Brain microvascular endothelial cell (primary cell): ENCODE results near the gene RBM17.
"Not testable (repeated sequence)": the region's sequence is repeated elsewhere in the genome, so short reads cannot be mapped to it uniquely, and the experiment has no call there.

Source experiments
- DNase-seq: peaks from one replicate; pipeline ENCODE4 v3.0.0-alpha.2; 2020
- H3K27ac ChIP-seq: fragments of 250-450 bp; sonication (Bioruptor Pico); 2 replicates; pipeline ENCODE4 v1.5.1; 2020; ENCODE audit warnings: mild to moderate bottlenecking, moderate library complexity
- H3K27me3 ChIP-seq: fragments of 250-450 bp; sonication (Bioruptor Pico); replicated peaks from 2 replicates; pipeline ENCODE4 v1.5.1; 2020; ENCODE audit warnings: mild to moderate bottlenecking
- H3K36me3 ChIP-seq: fragments of 250-450 bp; sonication (Bioruptor Pico); replicated peaks from 2 replicates; pipeline ENCODE4 v1.5.1; 2020; ENCODE audit warnings: mild to moderate bottlenecking
- H3K4me3 ChIP-seq: 2 replicates; pipeline ENCODE4 v1.5.1; 2011; ENCODE audit warnings: low read depth, mild to moderate bottlenecking, control low read depth, low read length, moderate library complexity
- in situ Hi-C: cut with HindIII; loops from 2 replicates; pipeline ENCODE4 v1.10.0; 2017; ENCODE audit warnings: low sequenced_read_pairs, low pct_ligation_motif_present
- TF ChIP-seq, protein P1 (sequence below): IDR thresholded peaks from 2 replicates; pipeline ENCODE4 v1.5.1; 2011; ENCODE audit warnings: low read depth, mild to moderate bottlenecking, moderate library complexity, low read length, control low read depth, inconsistent platforms; ENCODE audit errors: missing control alignments

The RBM17 gene

DNA sequence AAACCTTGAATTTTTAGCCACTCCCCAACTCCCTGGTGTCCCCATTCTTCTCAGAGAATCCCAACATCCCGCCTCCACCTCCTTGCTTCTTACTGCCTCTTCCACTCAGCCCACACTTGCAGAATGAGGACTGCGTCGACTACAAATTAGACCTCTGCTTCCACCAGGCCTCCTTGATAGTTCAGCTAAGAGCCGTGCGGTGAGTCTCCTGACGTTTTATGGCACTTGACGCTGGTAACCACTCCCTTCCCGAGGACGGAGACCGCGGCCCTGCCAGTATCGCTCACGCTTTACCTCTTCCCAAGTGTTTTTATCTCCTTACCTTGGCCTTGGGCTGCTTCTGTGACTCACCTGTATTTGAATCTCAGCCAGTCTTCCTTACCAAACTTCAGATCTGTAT is 31.1 kb downstream of the RBM17 start:
- in situ Hi-C loops = no loop called here

DNA sequence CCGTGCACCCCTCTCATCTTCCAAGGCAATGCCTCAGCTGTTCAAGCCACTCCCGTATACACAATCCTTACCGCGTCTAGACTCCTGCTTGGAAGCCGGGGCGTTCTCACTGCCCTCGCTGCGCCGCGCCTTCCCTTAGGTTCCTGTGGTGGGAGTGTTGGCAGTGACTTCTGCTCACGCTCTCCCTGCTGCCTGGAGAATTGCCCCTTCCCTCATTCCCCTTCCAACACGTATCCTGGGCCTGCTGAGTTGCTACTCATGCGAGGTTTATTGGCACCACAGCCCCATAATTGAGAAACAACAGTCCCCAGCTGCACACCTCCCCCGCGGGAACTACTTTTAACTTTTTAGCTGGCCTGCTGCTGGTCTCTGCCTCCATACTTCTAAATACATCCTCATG is 31.9 kb downstream of the RBM17 start:
- Histone ChIP-seq H3K27me3 (no peaks in the 10 kb centered on the region), H3K4me3 (no peak overlapping the region), H3K27ac (no peak overlapping the region), H3K36me3 (peaks cover 4% of the 10 kb centered on the region)
- in situ Hi-C loops = no loop called here
- TF ChIP-seq, protein P1, sequence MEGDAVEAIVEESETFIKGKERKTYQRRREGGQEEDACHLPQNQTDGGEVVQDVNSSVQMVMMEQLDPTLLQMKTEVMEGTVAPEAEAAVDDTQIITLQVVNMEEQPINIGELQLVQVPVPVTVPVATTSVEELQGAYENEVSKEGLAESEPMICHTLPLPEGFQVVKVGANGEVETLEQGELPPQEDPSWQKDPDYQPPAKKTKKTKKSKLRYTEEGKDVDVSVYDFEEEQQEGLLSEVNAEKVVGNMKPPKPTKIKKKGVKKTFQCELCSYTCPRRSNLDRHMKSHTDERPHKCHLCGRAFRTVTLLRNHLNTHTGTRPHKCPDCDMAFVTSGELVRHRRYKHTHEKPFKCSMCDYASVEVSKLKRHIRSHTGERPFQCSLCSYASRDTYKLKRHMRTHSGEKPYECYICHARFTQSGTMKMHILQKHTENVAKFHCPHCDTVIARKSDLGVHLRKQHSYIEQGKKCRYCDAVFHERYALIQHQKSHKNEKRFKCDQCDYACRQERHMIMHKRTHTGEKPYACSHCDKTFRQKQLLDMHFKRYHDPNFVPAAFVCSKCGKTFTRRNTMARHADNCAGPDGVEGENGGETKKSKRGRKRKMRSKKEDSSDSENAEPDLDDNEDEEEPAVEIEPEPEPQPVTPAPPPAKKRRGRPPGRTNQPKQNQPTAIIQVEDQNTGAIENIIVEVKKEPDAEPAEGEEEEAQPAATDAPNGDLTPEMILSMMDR = no peak
- no peak for DNase-seq

More for the DNA sequence above, 31.1 kb downstream of the RBM17 start:
- H3K4me3 ChIP-seq = no peak overlapping the region
- no peak overlapping the region for H3K27ac ChIP-seq
- no peaks in the 10 kb centered on the region for H3K27me3 ChIP-seq
- TF ChIP-seq, protein P1 = no peak
- H3K36me3 ChIP-seq = peaks cover 6% of the 10 kb centered on the region
- DNase-seq = no peak

GRCh38 chr10:6121146-6121545 is 32.3 kb downstream of the RBM17 start:
- no peak overlapping the region for H3K27ac ChIP-seq
- in situ Hi-C loops = no loop called here
- TF ChIP-seq, protein P1 = no peak
- DNase-seq = no peak
- no peak overlapping the region for H3K4me3 ChIP-seq
- no peaks in the 10 kb centered on the region for H3K27me3 ChIP-seq
- H3K36me3 ChIP-seq = peaks cover under 1% of the 10 kb centered on the region

DNA sequence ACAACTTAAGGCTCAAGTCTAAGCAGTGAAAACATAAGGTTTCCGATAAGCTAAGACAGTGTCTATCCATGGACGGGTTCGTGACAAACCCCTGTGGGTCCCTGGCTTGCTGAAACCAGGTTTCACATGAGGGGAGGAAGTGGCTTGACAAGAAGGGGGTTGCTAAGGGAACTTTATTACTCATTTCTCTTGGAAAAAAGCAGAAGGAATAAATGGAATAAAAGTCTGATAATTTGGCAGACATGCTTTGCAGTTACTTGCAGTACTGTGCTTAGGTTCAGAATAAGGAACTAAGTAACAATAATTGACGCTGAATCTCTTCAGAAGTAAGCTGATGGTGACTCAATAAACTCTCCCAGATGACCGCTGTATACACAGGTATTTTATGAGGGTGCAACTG is 34.7 kb downstream of the RBM17 start:
- Histone ChIP-seq H3K27me3 (no peaks in the 10 kb centered on the region), H3K27ac (no peak overlapping the region), H3K36me3 (no peaks in the 10 kb centered on the region), H3K4me3 (no peak overlapping the region)
- in situ Hi-C loops = no loop called here
- TF ChIP-seq, protein P1 = no peak
- DNase-seq = no peak

DNA sequence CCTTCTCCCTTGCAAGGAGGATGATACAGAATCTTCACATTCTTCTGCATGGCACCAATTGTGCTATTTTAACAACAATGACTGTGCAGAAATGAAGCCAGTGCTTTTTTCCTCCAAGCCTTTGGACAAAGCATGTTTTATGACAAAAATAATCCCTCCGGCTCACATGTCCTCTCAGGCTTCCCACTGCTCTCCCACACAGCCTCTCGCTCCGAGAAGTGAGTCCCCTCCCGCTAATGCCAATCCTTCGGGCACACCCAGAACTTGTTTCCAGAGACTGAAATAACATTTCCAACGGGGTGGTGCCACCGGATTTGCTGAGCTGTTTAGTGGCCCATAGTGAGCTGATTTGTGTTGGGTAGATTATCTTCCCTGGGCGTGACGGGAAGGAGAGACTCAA is 35.8 kb downstream of the RBM17 start:
- no peak overlapping the region for H3K4me3 ChIP-seq
- DNase-seq = no peak
- H3K36me3 ChIP-seq = no peaks in the 10 kb centered on the region
- H3K27me3 ChIP-seq = no peaks in the 10 kb centered on the region
- TF ChIP-seq, protein P1 = no peak
- in situ Hi-C loops = no loop called here
- no peak overlapping the region for H3K27ac ChIP-seq

- not testable (repeated sequence) for DNase-seq
Observed at GRCh38 chr10:6127461-6127860, 38.6 kb downstream of the RBM17 start.

More at GRCh38 chr10:6127461-6127860, 38.6 kb downstream of the RBM17 start:
- H3K27ac ChIP-seq, H3K4me3 ChIP-seq, H3K27me3 ChIP-seq, in situ Hi-C loops, H3K36me3 ChIP-seq: not testable (repeated sequence)
